Karpas-422 (cell line): ENCODE data around the gene ALOX5AP. TPM values are rescaled to one million over a fixed set of nuclear protein-coding genes. Genes with fewer than 3 reads are reported as not detected.
"Not testable (repeated sequence)": the region's sequence is repeated elsewhere in the genome, so short reads cannot be mapped to it uniquely, and the experiment has no call there.

Experiments used
- DNase-seq: peaks from one replicate; pipeline ENCODE4 v3.0.0-alpha.2; 2015
- H2AFZ ChIP-seq: fragments of 200-600 bp; sonication (generic); 2 replicates; pipeline ENCODE4 v1.6.1; 2014; ENCODE audit warnings: antibody characterized with exemption, low read length, mixed read lengths
- H3K27ac ChIP-seq: fragments of 200-600 bp; sonication (generic); 2 replicates; pipeline ENCODE4 v1.5.1; 2014; ENCODE audit warnings: mild to moderate bottlenecking, low read length, moderate library complexity
- H3K27me3 ChIP-seq: fragments of 200-600 bp; sonication (generic); 2 replicates; pipeline ENCODE4 v1.6.1; 2014; ENCODE audit warnings: low read length, mixed read lengths
- H3K36me3 ChIP-seq: fragments of 200-600 bp; sonication (generic); 2 replicates; pipeline ENCODE4 v1.6.1; 2014; ENCODE audit warnings: low read length, mixed read lengths; ENCODE audit not compliant: insufficient read depth
- H3K4me1 ChIP-seq: fragments of 200-600 bp; sonication (generic); 2 replicates; pipeline ENCODE4 v1.6.1; 2014; ENCODE audit warnings: mild to moderate bottlenecking, low read length, mixed read lengths
- H3K4me2 ChIP-seq: fragments of 200-600 bp; sonication (generic); 2 replicates; pipeline ENCODE4 v1.6.1; 2014; ENCODE audit warnings: low read length, low read depth, mild to moderate bottlenecking; ENCODE audit not compliant: poor library complexity, severe bottlenecking
- H3K4me3 ChIP-seq: fragments of 200-600 bp; sonication (generic); 2 replicates; pipeline ENCODE4 v1.5.1; 2014; ENCODE audit warnings: mild to moderate bottlenecking, antibody characterized with exemption, low read length, mixed read lengths
- H3K79me2 ChIP-seq: fragments of 200-600 bp; sonication (generic); 2 replicates; pipeline ENCODE4 v1.6.1; 2014; ENCODE audit warnings: mild to moderate bottlenecking, low read length, mixed read lengths
- H3K9ac ChIP-seq: fragments of 200-600 bp; sonication (generic); 2 replicates; pipeline ENCODE4 v1.6.0; 2014; ENCODE audit warnings: low read length
- H3K9me2 ChIP-seq: fragments of 200-600 bp; sonication (generic), shearing (Covaris generic); replicated peaks from 2 replicates; pipeline ENCODE4 v1.6.0; 2014; ENCODE audit warnings: mild to moderate bottlenecking, low read length, moderate library complexity; ENCODE audit not compliant: insufficient read depth
- H3K9me3 ChIP-seq: fragments of 300-700, 200-600 bp; sonication (generic); 2 replicates; pipeline ENCODE4 v1.6.1; 2014; ENCODE audit warnings: low read length, mixed read lengths
- H4K20me1 ChIP-seq: fragments of 200-600 bp; sonication (generic); 2 replicates; pipeline ENCODE4 v1.6.1; 2014; ENCODE audit warnings: mild to moderate bottlenecking, antibody characterized with exemption, low read length, low read depth; ENCODE audit not compliant: insufficient read depth
- total RNA-seq: library from RNA; depleted of rRNA; stranded (reverse); fragments of >200 nt; shearing (Covaris generic); gene quantifications from 2 replicates; pipeline ENCODE4 v1.2.3, GENCODE V29; 2014; ENCODE audit warnings: low replicate concordance

ALOX5AP gene
- total RNA-seq, 1 experiment from 2014 or later: 512 TPM

DNA sequence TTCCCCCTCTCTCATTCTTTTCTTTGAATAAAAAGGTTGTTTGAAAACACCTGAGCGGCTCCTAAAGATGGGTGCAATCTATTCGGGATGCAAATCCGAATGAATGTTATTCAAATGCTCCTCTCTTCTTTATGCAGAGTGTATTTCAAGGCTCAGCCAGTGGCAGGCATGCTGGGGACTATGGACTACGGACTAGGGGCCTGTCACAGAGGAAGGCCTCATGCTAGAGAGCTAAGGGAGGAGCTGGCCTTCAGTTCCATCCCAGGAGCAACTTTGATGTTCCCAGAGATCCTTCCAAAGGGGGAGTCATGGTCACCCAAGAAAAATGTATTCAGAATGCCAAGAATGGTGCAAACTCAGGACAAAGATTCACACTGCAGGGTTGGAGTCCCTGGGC lies 9.3 kb downstream of the ALOX5AP start:
- H3K36me3 ChIP-seq: peaks cover 19% of the 10 kb centered on the region
- no peak overlapping the region for H3K4me3 ChIP-seq
- no peaks in the 10 kb centered on the region for H3K27me3 ChIP-seq
- peak overlapping the region; percentile 6 for H3K4me2 ChIP-seq
- no peaks in the 10 kb centered on the region for H3K9me3 ChIP-seq
- no peaks in the 10 kb centered on the region for H3K9me2 ChIP-seq
- no peaks in the 10 kb centered on the region for H4K20me1 ChIP-seq
- peak overlapping the region; percentile 28; the same call in 1 of the 2 replicates for H3K27ac ChIP-seq
- DNase-seq: no peak
- no peak overlapping the region for H2AFZ ChIP-seq
- no peak overlapping the region for H3K9ac ChIP-seq
- peaks cover 40% of the 10 kb centered on the region for H3K4me1 ChIP-seq
- peaks cover 54% of the 10 kb centered on the region for H3K79me2 ChIP-seq

DNA sequence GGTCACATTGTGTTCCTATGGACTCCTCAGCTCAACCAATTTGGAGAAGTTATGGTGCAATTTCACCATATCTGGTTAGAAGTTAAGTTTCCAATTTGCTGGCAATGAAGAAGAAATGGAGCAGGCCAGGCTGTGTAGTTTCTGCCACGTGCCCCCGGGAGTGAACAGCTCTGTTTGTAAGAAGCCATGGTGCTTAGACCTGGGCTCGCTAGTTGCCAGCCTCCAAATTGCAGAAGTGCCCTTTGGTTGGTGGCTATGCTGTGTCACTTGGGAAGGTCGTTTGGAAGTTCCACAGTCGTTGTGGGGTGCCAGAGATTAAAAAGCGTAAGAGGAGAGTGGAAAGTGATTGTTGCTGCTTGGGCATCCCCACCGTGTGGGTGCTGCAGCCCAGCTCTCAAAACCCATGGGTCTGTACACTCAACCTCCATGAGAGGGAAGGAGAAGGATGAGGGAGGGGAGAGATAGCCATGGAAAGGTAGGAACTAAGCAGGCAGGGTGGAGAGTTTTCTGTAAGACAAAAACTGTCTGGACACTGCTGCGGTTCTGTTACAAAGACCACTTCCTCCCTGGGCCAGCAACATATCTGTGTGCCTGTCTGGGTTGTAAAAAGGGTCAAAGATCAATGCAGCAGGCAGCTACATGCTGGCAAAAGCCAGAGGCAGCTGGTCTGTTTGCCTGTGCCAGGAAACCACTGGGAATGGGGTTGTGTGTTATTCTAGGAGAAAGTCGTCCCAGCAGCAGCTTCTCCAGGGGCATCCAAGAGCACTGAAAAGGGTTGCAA lies 10.8 kb downstream of the ALOX5AP start:
- Histone ChIP-seq H3K9me2 (no peaks in the 10 kb centered on the region), H3K4me3 (no peak overlapping the region), H3K79me2 (peaks cover 39% of the 10 kb centered on the region), H3K4me2 (no peak overlapping the region), H3K27ac (no peak overlapping the region), H3K9me3 (no peaks in the 10 kb centered on the region), H3K36me3 (peaks cover 21% of the 10 kb centered on the region), H4K20me1 (no peaks in the 10 kb centered on the region), H2AFZ (no peak overlapping the region), H3K4me1 (peaks cover 28% of the 10 kb centered on the region), H3K27me3 (no peaks in the 10 kb centered on the region), H3K9ac (no peak overlapping the region)
- DNase-seq: no peak

DNA sequence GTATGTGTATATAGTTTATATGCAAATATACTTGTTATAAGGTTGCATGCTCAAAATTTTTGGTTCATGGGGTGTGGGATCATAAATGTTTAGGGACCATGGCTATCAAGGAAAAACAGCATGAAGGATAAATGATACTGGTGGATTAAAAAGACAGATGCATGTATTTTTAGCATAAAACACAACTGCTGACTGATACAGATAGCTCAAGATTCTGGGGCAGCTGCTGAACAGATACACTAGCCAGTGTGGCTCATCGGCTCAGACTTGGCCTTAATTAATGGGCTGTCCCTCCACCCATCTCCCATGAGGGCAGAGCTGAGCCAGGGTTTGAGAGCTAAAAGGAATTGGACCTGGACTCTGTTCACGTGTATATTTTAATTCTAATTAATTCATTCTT lies 11.4 kb downstream of the ALOX5AP start:
- Histone ChIP-seq H3K27me3 (no peaks in the 10 kb centered on the region), H3K9ac (no peak overlapping the region), H3K4me1 (peaks cover 28% of the 10 kb centered on the region), H3K4me3 (no peak overlapping the region), H4K20me1 (no peaks in the 10 kb centered on the region), H3K9me2 (no peaks in the 10 kb centered on the region), H3K36me3 (peaks cover 21% of the 10 kb centered on the region), H3K27ac (no peak overlapping the region), H2AFZ (no peak overlapping the region), H3K79me2 (peaks cover 35% of the 10 kb centered on the region), H3K9me3 (no peaks in the 10 kb centered on the region), H3K4me2 (no peak overlapping the region)
- no peak for DNase-seq

DNA sequence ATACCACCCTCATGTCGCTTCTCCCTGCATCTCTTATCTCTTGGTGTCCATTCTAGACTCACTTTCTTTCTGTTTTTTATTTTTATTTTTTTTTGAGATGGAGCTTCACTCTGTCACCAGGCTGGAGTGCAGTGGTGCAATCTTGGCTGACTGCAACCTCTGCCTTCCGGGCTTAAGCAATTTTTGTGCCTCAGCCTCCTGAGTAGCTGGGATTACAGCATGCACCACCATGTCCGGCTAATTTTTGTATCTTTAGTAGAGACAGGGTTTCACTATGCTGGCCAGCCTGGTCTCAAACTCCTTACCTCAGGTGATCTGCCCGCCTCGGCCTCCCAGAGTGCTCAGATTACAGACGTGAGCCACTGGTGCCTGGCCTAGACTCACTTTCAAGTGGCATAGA lies 12.5 kb downstream of the ALOX5AP start:
- not testable (repeated sequence) for H3K4me3 ChIP-seq, H4K20me1 ChIP-seq, H3K9me3 ChIP-seq, H3K9me2 ChIP-seq, DNase-seq, H3K9ac ChIP-seq, H2AFZ ChIP-seq, H3K27me3 ChIP-seq, H3K27ac ChIP-seq, H3K4me2 ChIP-seq
- peaks cover 21% of the 10 kb centered on the region for H3K36me3 ChIP-seq
- peaks cover 21% of the 10 kb centered on the region for H3K4me1 ChIP-seq
- H3K79me2 ChIP-seq: peaks cover 25% of the 10 kb centered on the region

DNA sequence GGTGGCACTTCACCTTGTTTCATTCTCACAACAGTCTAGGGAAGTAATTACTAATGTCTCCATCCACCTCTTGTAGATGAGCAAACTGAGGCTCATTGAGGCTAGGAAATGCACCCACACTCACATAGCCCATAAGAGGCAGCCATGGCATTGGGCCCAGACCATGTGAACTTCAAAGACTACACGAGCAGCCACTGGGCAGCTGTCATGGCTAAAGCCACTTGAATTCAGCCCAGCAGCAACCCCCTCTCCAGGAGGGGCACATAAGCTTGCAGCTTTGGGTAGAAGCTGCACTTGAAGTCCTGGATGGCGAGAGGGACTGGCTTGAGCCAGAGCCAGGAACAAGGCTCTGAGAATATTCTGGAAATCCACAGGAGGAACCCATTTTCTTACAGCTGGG lies 13.4 kb downstream of the ALOX5AP start:
- Histone ChIP-seq H3K9me3 (no peaks in the 10 kb centered on the region), H3K4me3 (no peak overlapping the region), H3K4me2 (no peak overlapping the region), H3K4me1 (peaks cover 13% of the 10 kb centered on the region), H3K27me3 (no peaks in the 10 kb centered on the region), H3K9ac (no peak overlapping the region), H2AFZ (no peak overlapping the region), H3K27ac (no peak overlapping the region), H3K79me2 (peaks cover 17% of the 10 kb centered on the region), H3K36me3 (peaks cover 21% of the 10 kb centered on the region), H3K9me2 (no peaks in the 10 kb centered on the region), H4K20me1 (no peaks in the 10 kb centered on the region)
- no peak for DNase-seq

DNA sequence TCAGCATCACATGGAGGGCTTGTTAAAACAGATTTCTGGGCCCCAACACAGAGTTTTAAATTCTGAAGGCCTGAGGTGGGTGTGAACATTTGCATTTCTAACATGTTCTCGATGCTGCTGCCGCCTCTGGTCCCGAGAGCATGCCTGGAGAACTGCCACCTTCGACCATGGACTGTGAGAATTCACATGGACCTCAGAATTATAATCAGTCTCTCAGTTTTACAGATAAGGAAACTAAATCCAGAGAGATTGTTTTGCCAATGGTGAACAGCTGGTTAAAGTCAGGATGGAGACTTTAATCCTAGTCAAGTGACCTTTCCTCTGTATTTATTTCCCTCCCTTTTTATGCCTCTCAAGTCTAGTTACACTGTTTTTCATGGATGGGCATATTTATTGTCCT lies 14.7 kb downstream of the ALOX5AP start:
- H3K9ac ChIP-seq: no peak overlapping the region
- H3K27me3 ChIP-seq: no peaks in the 10 kb centered on the region
- no peaks in the 10 kb centered on the region for H3K9me2 ChIP-seq
- no peaks in the 10 kb centered on the region for H3K4me1 ChIP-seq
- no peak overlapping the region for H3K4me3 ChIP-seq
- H4K20me1 ChIP-seq: no peaks in the 10 kb centered on the region
- H2AFZ ChIP-seq: no peak overlapping the region
- no peak for DNase-seq
- H3K36me3 ChIP-seq: peaks cover 14% of the 10 kb centered on the region
- no peak overlapping the region for H3K4me2 ChIP-seq
- peaks cover 10% of the 10 kb centered on the region; the same call in 1 of the 2 replicates for H3K79me2 ChIP-seq
- no peaks in the 10 kb centered on the region for H3K9me3 ChIP-seq
- H3K27ac ChIP-seq: no peak overlapping the region

DNA sequence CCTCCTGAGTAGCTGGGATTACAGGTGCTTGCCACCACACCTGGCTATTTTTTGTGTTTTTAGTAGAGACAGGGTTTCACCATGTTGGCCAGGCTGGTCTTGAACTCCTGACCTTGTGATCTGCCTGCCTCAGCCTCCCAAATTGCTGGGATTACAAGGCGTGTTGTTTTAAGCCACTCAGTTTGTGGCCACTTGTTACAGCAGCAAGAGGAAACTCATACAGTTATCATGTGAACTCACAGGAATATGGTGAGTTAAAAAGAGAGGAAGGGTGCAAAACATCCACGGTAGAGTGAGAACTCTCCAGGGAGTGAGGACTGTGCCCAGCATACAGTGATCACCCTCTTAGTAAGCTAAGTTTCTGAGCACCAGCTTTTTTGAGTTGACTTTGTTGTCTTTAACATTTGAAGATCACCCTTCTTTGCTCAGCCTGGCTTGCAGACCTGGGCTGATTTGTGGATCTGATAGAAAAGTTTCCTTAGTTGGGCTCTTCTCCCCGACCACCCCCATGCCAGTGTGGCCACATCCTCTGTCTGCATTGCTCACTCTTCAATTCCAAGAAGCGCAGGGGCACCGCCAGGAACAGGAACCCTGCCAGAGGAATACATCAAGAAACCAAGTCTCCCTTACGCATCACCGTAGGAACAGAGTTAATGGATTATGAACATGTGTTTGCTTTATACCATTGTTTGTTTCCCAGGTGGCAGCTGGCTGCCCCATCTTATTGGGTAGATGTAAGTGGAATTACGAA lies 16.0 kb downstream of the ALOX5AP start:
- H3K27me3 ChIP-seq: no peaks in the 10 kb centered on the region
- H2AFZ ChIP-seq: no peak overlapping the region
- no peak overlapping the region for H3K27ac ChIP-seq
- no peaks in the 10 kb centered on the region for H3K9me3 ChIP-seq
- DNase-seq: no peak
- H3K36me3 ChIP-seq: peaks cover 4% of the 10 kb centered on the region; the same call in 1 of the 2 replicates
- H3K4me2 ChIP-seq: no peak overlapping the region
- H3K9ac ChIP-seq: no peak overlapping the region
- H3K9me2 ChIP-seq: no peaks in the 10 kb centered on the region
- H3K4me1 ChIP-seq: no peaks in the 10 kb centered on the region
- H3K4me3 ChIP-seq: no peak overlapping the region
- no peaks in the 10 kb centered on the region for H4K20me1 ChIP-seq
- peaks cover 2% of the 10 kb centered on the region; the same call in 1 of the 2 replicates for H3K79me2 ChIP-seq

DNA sequence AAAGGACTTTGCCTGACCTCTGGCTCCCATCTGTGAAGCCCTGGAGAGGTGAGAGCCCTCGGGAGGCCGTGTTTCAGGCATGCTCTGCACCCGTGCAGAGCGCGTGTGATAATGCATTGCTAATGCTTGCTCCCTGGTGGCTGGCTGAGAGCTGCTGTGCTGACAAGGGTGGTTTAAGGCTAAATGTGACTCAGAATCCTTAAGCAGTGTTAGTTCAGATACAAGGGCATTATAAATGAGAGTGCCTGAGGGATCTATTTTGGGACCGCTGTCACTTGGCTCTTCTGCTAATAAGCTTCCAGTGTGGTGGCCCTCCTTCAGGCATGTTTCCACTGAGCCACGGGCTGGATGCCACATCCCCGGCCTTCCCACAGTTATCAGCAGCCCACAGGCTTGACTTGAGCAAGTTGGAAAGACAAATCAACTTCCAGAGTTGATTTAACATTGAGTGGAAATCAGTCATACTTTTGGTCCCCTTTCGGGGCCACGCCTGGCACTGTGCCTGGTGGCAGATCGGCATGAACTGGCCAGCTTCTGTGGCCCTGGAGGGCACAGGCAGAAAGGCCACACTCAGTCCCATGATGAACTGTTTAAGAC lies 17.0 kb downstream of the ALOX5AP start:
- DNase-seq: no peak
- no peak overlapping the region for H3K4me3 ChIP-seq
- H3K9ac ChIP-seq: no peak overlapping the region
- no peaks in the 10 kb centered on the region for H3K4me1 ChIP-seq
- no peaks in the 10 kb centered on the region for H4K20me1 ChIP-seq
- H2AFZ ChIP-seq: no peak overlapping the region
- H3K4me2 ChIP-seq: no peak overlapping the region
- H3K27me3 ChIP-seq: no peaks in the 10 kb centered on the region
- peaks cover 2% of the 10 kb centered on the region; the same call in 1 of the 2 replicates for H3K79me2 ChIP-seq
- no peaks in the 10 kb centered on the region for H3K9me2 ChIP-seq
- H3K27ac ChIP-seq: no peak overlapping the region
- peaks cover 4% of the 10 kb centered on the region; the same call in 1 of the 2 replicates for H3K36me3 ChIP-seq
- no peaks in the 10 kb centered on the region for H3K9me3 ChIP-seq
